Thyroid gland (tissue), 4 donors: Measurements from ENCODE around the gene SGIP1.
"Not testable (repeated sequence)": the region's sequence is repeated elsewhere in the genome, so short reads cannot be mapped to it uniquely, and the experiment has no call there.

ENCODE experiments used
- CTCF ChIP-seq, 6 experiments: fragments of 200-600 bp in 3 of 6; fragments of 450-650 bp in 3 of 6; sonication (generic) in 3 of 6; IDR thresholded peaks; one replicate each; pipeline ENCODE4 v1.5.1; 2016 to 2019; ENCODE audit warnings: antibody characterized with exemption in 6 of 6, mild to moderate bottlenecking in 2 of 6, inconsistent platforms in 1 of 6, moderate library complexity in 1 of 6
- POLR2A ChIP-seq, 2 donors: fragments of 450-650 bp; IDR thresholded peaks; one replicate each; pipeline ENCODE4 v1.6.1; 2017; ENCODE audit warnings: antibody characterized with exemption in 2 of 2, mild to moderate bottlenecking in 2 of 2, moderate library complexity in 1 of 2

DNA sequence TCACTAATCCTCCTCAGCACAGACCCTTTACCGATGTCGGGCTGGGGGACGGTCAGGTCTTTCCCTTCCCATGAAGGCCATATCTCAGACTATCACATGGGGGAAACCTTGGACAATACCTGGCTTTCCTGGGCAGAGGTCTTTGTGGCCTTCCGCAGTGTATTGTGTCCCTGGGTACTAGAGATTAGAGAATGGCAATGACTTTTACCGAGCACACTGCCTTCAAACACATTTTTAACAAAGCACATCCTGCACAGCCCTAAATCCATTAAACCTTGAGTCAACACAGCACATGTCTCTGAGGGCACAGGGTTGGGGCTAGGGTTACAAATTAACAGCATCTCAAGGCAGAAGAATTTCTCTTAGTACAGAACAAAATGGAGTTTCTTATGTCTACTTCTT, 58.2 kb downstream of the SGIP1 start:
- not testable (repeated sequence) for TF ChIP-seq CTCF, POLR2A (IDR thresholded peaks at IDR 0.05)
